Trophoblast cell (in vitro differentiated cells and primary cell): ENCODE measurements around the gene GFOD1.

ENCODE experiments used
- DNase-seq, 2 donors: peaks; one replicate each; pipeline ENCODE4 v3.0.0-alpha.2; 2016
- H2AFZ ChIP-seq: 2 replicates; pipeline ENCODE4 v1.6.1; 2013; ENCODE audit warnings: low read length, moderate library complexity, mild to moderate bottlenecking; ENCODE audit not compliant: insufficient read depth, poor library complexity
- H2AK5ac ChIP-seq: 2 replicates; pipeline ENCODE4 v1.6.1; 2013; ENCODE audit warnings: mild to moderate bottlenecking, low read length
- H2BK120ac ChIP-seq: 2 replicates; pipeline ENCODE4 v1.6.1; 2013; ENCODE audit warnings: low read length, mild to moderate bottlenecking, moderate library complexity; ENCODE audit not compliant: insufficient read depth, poor library complexity
- H2BK12ac ChIP-seq: 2 replicates; pipeline ENCODE4 v1.6.1; 2013; ENCODE audit warnings: mild to moderate bottlenecking, low read length, moderate library complexity
- H2BK5ac ChIP-seq: 2 replicates; pipeline ENCODE4 v1.6.1; 2013; ENCODE audit warnings: low read length, low read depth, moderate library complexity, mild to moderate bottlenecking; ENCODE audit not compliant: poor library complexity
- H3K14ac ChIP-seq: 2 replicates; pipeline ENCODE4 v1.6.1; 2013; ENCODE audit warnings: mild to moderate bottlenecking, low read length
- H3K18ac ChIP-seq: 2 replicates; pipeline ENCODE4 v1.6.1; 2013; ENCODE audit warnings: mild to moderate bottlenecking, low read length
- H3K23ac ChIP-seq: 2 replicates; pipeline ENCODE4 v1.6.1; 2013; ENCODE audit warnings: low read length
- H3K27ac ChIP-seq: 2 replicates; pipeline ENCODE4 v1.5.1; 2013; ENCODE audit warnings: low read depth, mild to moderate bottlenecking, inconsistent platforms, low read length, moderate library complexity
- H3K27me3 ChIP-seq: 2 replicates; pipeline ENCODE4 v1.6.1; 2013; ENCODE audit warnings: inconsistent platforms, mild to moderate bottlenecking, low read length, moderate library complexity; ENCODE audit not compliant: insufficient read depth
- H3K36me3 ChIP-seq, 2 experiments: 1 replicate in 1 of 2; 2 replicates in 1 of 2; pipeline ENCODE4 v1.6.1; 2013; ENCODE audit warnings: low read length in 2 of 2, mild to moderate bottlenecking in 2 of 2, moderate library complexity in 1 of 2; ENCODE audit not compliant: insufficient read depth in 2 of 2, control insufficient read depth in 1 of 2
- H3K4ac ChIP-seq: 2 replicates; pipeline ENCODE4 v1.6.1; 2013; ENCODE audit warnings: low read depth, mild to moderate bottlenecking, low read length, moderate library complexity
- H3K4me1 ChIP-seq, 2 experiments: 1 replicate in 1 of 2; 2 replicates in 1 of 2; pipeline ENCODE4 v1.6.1; 2013; ENCODE audit warnings: low read length in 2 of 2, mild to moderate bottlenecking in 2 of 2, moderate library complexity in 1 of 2; ENCODE audit not compliant: insufficient read depth in 2 of 2, control insufficient read depth in 1 of 2
- H3K4me2 ChIP-seq: 2 replicates; pipeline ENCODE4 v1.6.1; 2013; ENCODE audit warnings: inconsistent platforms, mild to moderate bottlenecking, low read length, moderate library complexity
- H3K4me3 ChIP-seq: 2 replicates; pipeline ENCODE4 v1.5.1; 2013; ENCODE audit warnings: mild to moderate bottlenecking, low read depth, low read length, inconsistent platforms
- H3K79me1 ChIP-seq: one replicate; pipeline ENCODE4 v1.6.1; 2013; ENCODE audit warnings: low read length
- H3K79me2 ChIP-seq: 2 replicates; pipeline ENCODE4 v1.6.1; 2013; ENCODE audit warnings: low read length, mild to moderate bottlenecking; ENCODE audit not compliant: control insufficient read depth, insufficient read depth, poor library complexity
- H3K9ac ChIP-seq: 2 replicates; pipeline ENCODE4 v1.6.1; 2013; ENCODE audit warnings: mild to moderate bottlenecking, low read length
- H3K9me3 ChIP-seq: 2 replicates; pipeline ENCODE4 v1.6.1; 2013; ENCODE audit warnings: low read depth, mild to moderate bottlenecking, control low read depth, inconsistent platforms, low read length; ENCODE audit not compliant: insufficient read depth
- H4K12ac ChIP-seq: 2 replicates; pipeline ENCODE4 v1.6.1; 2013; ENCODE audit warnings: low read depth, mild to moderate bottlenecking, low read length, moderate library complexity
- H4K8ac ChIP-seq: 2 replicates; pipeline ENCODE4 v1.6.1; 2013; ENCODE audit warnings: low read depth, mild to moderate bottlenecking, low read length, moderate library complexity
- H4K91ac ChIP-seq: one replicate; pipeline ENCODE4 v1.6.1; 2013; ENCODE audit warnings: low read depth, mild to moderate bottlenecking, low read length, moderate library complexity
- WGBS: extraction: QIAGEN DNeasy Blood & Tissue Kit; methylation state at CpG from one replicate; pipeline ENCODE4 v1.1.7; 2013; ENCODE audit warnings: missing lambda C conversion rate; ENCODE audit not compliant: insufficient read length, insufficient coverage; ENCODE audit errors: extremely low coverage; 5-methylcytosine and 5-hydroxymethylcytosine counted together

The GFOD1 gene

DNA sequence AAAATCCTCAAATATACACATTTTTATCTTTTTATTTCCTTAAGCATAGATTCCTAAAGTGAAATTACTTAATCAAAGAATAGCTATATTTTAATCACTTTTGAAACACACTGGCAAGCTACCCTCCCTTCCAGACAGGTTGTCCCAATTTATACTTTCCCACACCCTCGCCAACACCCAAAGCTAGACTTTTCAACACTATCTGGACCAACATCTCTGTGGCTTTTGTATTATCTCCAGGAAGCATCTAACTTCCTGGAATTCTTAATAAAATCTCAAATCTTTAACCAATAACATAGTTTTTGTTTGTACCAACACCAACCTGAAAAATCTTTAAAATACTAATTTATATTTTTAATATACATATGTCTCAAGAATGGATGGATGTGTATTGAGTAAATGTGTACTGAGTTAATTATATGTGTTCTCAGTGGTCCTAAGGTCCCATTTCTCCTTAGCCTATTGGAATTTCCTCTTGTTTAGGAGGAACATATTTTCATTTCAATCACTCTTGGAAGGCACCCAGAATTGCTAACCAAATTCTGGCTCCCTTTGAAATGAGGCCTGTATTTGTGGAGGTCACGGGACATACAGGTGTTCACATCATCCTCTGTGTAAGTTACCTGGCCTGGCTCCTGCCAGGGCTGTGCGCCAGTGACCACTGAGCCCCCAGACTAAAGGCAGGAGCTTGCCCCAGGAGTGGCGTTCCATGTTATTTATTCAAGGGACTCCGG, 17.4 kb upstream of the GFOD1 start:
- Histone ChIP-seq H2AK5ac (no peak overlapping the region), H3K14ac (no peak overlapping the region), H2BK120ac (no peak overlapping the region), H3K4me1 (no peaks in the 10 kb centered on the region), H3K27me3 (no peaks in the 10 kb centered on the region), H3K4me2 (no peak overlapping the region), H3K27ac (no peak overlapping the region), H3K18ac (no peak overlapping the region), H3K79me1 (no peaks in the 10 kb centered on the region), H3K79me2 (no peaks in the 10 kb centered on the region), H3K23ac (no peak overlapping the region), H3K36me3 (no peaks in the 10 kb centered on the region), H4K8ac (no peak overlapping the region), H3K4ac (no peak overlapping the region), H4K12ac (no peak overlapping the region), H2AFZ (no peak overlapping the region), H2BK12ac (no peak overlapping the region), H2BK5ac (no peak overlapping the region), H4K91ac (no peak overlapping the region), H3K9ac (no peak overlapping the region), H3K4me3 (no peak overlapping the region), H3K9me3 (no peaks in the 10 kb centered on the region)
- WGBS, result no CpG with 5 or more reads among the region's 5 CpGs
- DNase-seq, result no peak

- H3K4me3 ChIP-seq, result no peak overlapping the region
- H2AK5ac ChIP-seq, result no peak overlapping the region
- no peak for DNase-seq
- no peak overlapping the region for H3K4me2 ChIP-seq
- no peak overlapping the region for H2BK12ac ChIP-seq
- H3K14ac ChIP-seq, result no peak overlapping the region
- H3K27ac ChIP-seq, result no peak overlapping the region
- H3K9ac ChIP-seq, result no peak overlapping the region
- no peak overlapping the region for H2BK5ac ChIP-seq
- no peaks in the 10 kb centered on the region for H3K36me3 ChIP-seq
- no peak overlapping the region for H4K8ac ChIP-seq
- H3K27me3 ChIP-seq, result no peaks in the 10 kb centered on the region
- H3K4me1 ChIP-seq, result peaks cover 0 to 3% of the 10 kb centered on the region in 2 experiments
- no peaks in the 10 kb centered on the region for H3K79me1 ChIP-seq
- no peak overlapping the region for H4K12ac ChIP-seq
- no peaks in the 10 kb centered on the region for H3K79me2 ChIP-seq
- H3K23ac ChIP-seq, result no peak overlapping the region
- no peak overlapping the region for H2BK120ac ChIP-seq
- H2AFZ ChIP-seq, result no peak overlapping the region
- no peak overlapping the region for H3K18ac ChIP-seq
- no CpG with 5 or more reads among the region's 3 CpGs for WGBS
- H4K91ac ChIP-seq, result no peak overlapping the region
- H3K4ac ChIP-seq, result no peak overlapping the region
- no peaks in the 10 kb centered on the region for H3K9me3 ChIP-seq
These were observed 13.5 kb upstream of the GFOD1 start for GRCh38 chr6:13500915-13501314.

GRCh38 chr6:13500264-13500663, 12.9 kb upstream of the GFOD1 start:
- Histone ChIP-seq H3K23ac (no peak overlapping the region), H2BK5ac (no peak overlapping the region), H3K27ac (no peak overlapping the region), H4K8ac (no peak overlapping the region), H3K27me3 (no peaks in the 10 kb centered on the region), H3K4me1 (peaks cover 0 to 3% of the 10 kb centered on the region in 2 experiments), H3K36me3 (no peaks in the 10 kb centered on the region), H3K79me2 (no peaks in the 10 kb centered on the region), H3K79me1 (no peaks in the 10 kb centered on the region), H3K9me3 (no peaks in the 10 kb centered on the region), H3K4me3 (no peak overlapping the region), H4K12ac (no peak overlapping the region), H2AFZ (no peak overlapping the region), H3K18ac (no peak overlapping the region), H3K4ac (no peak overlapping the region), H3K9ac (no peak overlapping the region), H2BK120ac (no peak overlapping the region), H2AK5ac (no peak overlapping the region), H3K4me2 (no peak overlapping the region), H2BK12ac (no peak overlapping the region), H4K91ac (no peak overlapping the region), H3K14ac (no peak overlapping the region)
- no peak for DNase-seq
- no CpG with 5 or more reads among the region's 1 CpG for WGBS

DNA sequence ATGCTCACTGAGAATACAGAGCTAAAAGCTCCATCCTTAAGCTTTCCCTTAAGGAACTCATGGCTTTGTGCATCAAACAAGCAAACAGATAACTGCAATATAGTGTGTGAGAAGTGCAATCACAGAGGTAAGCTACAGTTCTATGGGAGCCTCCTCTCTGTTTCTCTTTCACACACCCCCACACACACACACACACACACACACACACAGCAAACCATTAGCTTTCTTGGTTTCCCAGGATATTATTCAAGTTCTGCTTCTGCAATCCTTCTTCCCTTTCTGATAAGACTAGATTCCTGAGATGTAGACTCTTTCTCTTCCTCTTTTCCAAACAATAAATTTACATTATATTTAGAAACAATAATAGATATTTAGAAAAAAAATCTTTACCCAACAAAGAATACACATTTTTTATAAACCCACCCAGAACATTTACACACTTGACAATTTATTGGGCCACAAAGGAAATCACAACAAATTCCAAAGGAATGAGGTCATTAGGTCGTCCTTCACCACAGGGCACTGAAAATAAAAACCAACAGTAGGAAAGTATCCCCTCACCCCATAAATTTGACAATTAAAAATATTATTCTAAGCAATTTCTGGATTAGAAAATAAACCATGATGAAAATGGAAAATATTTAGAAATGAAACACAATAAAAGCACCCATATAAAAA, 9.3 kb upstream of the GFOD1 start:
- Histone ChIP-seq H2BK5ac (no peak overlapping the region), H3K4me3 (no peak overlapping the region), H4K12ac (no peak overlapping the region), H3K4ac (no peak overlapping the region), H2AK5ac (no peak overlapping the region), H3K23ac (no peak overlapping the region), H3K36me3 (no peaks in the 10 kb centered on the region), H2BK12ac (no peak overlapping the region), H3K9ac (no peak overlapping the region), H3K14ac (no peak overlapping the region), H3K4me1 (peaks cover 4 to 7% of the 10 kb centered on the region in 2 experiments), H4K91ac (no peak overlapping the region), H3K79me2 (no peaks in the 10 kb centered on the region), H3K18ac (no peak overlapping the region), H3K27me3 (no peaks in the 10 kb centered on the region), H3K79me1 (no peaks in the 10 kb centered on the region), H2AFZ (no peak overlapping the region), H3K4me2 (no peak overlapping the region), H3K9me3 (no peaks in the 10 kb centered on the region), H4K8ac (no peak overlapping the region), H3K27ac (no peak overlapping the region), H2BK120ac (no peak overlapping the region)
- WGBS, result no CpG with 5 or more reads among the region's 1 CpG
- DNase-seq, result no peak
